HCT116 (cell line): ENCODE data around the gene EEF1G.

Source experiments
- CEBPB ChIP-seq: IDR thresholded peaks from 2 replicates; pipeline ENCODE4 v1.6.1; 2012; ENCODE audit warnings: low read depth
- CTCF ChIP-seq, 3 experiments: fragments of 200-600 bp in 1 of 3; sonication (generic) in 1 of 3; IDR thresholded peaks in 2 of 3; conservative IDR thresholded peaks in 1 of 3; 2 replicates each; pipeline ENCODE4 v1.5.1; 2012 to 2017; ENCODE audit warnings: low read depth in 2 of 3, low read length in 2 of 3, antibody characterized with exemption in 1 of 3, borderline replicate concordance in 1 of 3, control low read depth in 1 of 3, mild to moderate bottlenecking in 1 of 3, mixed read lengths in 1 of 3, mixed run types in 1 of 3, moderate library complexity in 1 of 3; ENCODE audit not compliant: insufficient read depth in 1 of 3
- POLR2A ChIP-seq: IDR thresholded peaks from 2 replicates; pipeline ENCODE4 v1.7.0; 2011; ENCODE audit warnings: borderline replicate concordance; ENCODE audit not compliant: insufficient read depth, insufficient read length; ENCODE audit errors: extremely low read depth
- RAD21 ChIP-seq: IDR thresholded peaks from 2 replicates; pipeline ENCODE4 v1.6.1; 2012; ENCODE audit warnings: low read depth, mild to moderate bottlenecking
- ZNF274 ChIP-seq: fragments of 200-500 bp; sonication (Bioruptor generic); IDR thresholded peaks from 2 replicates; pipeline ENCODE4 v1.6.1; 2014; ENCODE audit warnings: mild to moderate bottlenecking, low read depth, low read length, inconsistent platforms
- TF ChIP-seq, protein P1 (sequence below): IDR thresholded peaks from 2 replicates; pipeline ENCODE4 v1.6.1; 2012

DNA sequence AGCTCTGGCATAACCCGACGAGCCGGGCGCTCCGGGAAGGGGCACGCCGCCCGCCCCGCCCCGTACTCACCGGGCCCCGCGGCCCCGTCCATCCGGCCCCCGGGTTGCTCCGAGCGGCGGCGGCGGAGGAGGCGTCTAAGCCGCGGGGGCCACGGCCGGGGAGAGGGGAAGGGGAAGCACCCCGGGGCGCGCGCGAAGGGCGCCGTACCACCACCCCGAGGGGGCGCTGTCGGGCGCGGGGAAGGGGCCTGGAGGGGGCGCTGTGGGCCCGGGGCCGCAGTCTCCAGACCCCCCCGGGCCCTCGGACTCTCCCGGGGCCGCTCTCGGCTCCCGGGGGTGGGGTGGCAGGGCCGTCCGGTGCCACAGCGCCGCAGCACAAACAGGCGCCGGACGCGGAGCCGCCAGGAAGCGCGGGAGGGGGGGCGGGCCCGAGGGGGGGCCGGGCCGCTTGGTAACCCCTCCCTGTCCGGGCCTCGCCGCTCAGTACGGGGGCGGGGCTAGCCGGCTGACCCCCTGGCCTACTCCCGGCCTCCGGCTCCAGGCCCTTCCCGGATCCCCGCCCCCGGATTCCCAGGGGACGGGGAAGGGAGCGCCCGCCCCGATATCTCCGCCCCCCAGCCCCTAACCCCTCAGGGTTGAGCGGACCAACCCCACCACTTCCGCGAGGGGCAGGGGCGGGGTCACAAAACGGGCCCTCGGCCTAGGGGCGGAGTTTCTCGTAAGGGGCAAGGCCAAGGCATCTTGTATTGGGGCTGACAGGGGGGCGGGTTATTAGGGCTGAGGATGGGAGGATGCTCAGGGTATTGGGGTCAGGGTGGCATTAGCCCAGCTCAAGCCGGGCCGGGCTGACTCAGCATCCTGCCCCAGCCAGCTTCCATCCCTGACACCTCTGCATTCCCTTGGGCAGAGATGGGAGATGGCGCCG lies 38.9 kb upstream of the EEF1G start, which contains the start of the genes EML3 and ROM1:
- TF ChIP-seq CTCF (IDR thresholded peaks at IDR 0.05 in 2 of 3, conservative IDR thresholded peaks at IDR 0.05 in 1 of 3; ENCODE audit: borderline replicate concordance in 1 of 3, insufficient read depth in 1 of 3, low read depth in 2 of 3, low read length in 2 of 3) (peak; percentile 83 to 99 (median 97)), ZNF274 (no peak), POLR2A (no peak), CEBPB (no peak), RAD21 (peak; percentile 47)
- TF ChIP-seq, protein P1, sequence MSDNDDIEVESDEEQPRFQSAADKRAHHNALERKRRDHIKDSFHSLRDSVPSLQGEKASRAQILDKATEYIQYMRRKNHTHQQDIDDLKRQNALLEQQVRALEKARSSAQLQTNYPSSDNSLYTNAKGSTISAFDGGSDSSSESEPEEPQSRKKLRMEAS = peak; percentile 53; the same call in 1 of the 2 replicates
